Sigmoid colon (tissue), 4 donors: ENCODE measurements around the gene WDR62.

ENCODE experiments used
- EP300 ChIP-seq, 4 donors: sonication (generic); formaldehyde crosslinking; IDR thresholded peaks; one replicate each; pipeline ENCODE4 v1.6.1; 2017; ENCODE audit warnings: antibody characterized with exemption in 4 of 4
- POLR2A ChIP-seq, 2 donors: fragments of 450-650 bp; IDR thresholded peaks; one replicate each; pipeline ENCODE4 v1.6.1; 2016; ENCODE audit warnings: antibody characterized with exemption in 2 of 2, mild to moderate bottlenecking in 2 of 2, moderate library complexity in 2 of 2

DNA sequence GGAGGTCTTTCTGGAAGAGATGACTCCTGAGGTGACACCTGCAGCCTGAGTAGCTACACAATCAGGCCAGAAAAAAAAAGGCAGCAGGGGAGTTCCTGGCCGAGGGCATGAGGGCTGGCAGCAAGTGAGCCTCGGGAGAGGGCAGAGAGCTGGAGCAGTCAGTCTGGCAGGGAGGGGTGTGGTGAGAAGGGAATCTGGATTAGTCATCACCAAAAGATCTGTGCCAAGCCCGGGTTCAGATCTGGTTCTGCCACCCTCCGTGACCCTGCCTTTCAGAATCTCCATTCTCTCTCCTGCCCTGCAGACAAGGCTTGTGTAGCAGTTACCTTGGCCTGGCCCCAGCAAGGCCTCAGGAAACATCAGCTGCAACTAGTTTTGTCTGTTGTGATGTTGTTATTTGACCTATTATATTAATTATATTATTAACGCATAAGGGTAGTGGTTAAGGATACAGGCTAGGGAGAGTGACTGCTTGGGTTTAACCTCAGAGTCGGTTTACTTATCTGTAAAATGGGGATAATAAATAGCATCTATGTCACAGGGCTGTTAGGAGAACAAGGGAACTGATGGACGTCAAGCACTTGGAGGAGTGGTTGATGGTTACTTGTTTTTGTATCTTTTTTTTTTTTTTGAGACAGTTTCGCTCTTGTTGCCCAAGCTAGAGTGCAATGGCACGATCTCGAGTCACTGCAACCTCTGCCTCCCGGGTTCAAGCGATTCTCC, 82.4 kb downstream of the WDR62 start:
- no peak for TF ChIP-seq EP300 (IDR thresholded peaks at IDR 0.05)
- no peak for TF ChIP-seq POLR2A (IDR thresholded peaks at IDR 0.05)
